ENCODE data around the gene OSBPL3. TPM values are rescaled to one million over a fixed set of nuclear protein-coding genes. Genes with fewer than 3 reads are reported as not detected.

OSBPL3 gene
- total RNA-seq, 1 donor = 30.8 TPM

DNA sequence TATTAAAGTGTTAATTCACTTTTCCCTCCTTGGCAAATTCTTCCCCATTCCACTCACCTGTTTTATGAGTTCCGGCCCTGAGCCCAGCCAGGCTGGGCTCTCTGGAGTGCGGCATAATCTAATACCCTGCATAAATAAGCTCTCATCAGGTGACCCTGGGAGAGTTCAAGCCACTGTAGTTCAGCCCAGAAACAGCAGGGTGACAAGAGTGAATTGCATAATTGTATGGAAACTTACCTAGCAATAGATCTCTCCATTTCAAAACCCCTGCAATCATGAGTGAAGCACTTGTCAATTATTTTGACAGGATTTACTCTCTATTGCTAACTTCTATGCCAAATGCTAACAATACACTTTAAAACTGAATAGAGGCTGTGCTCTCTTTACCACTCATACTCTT is 94.7 kb downstream of the OSBPL3 start:
- DNase-seq (ENCODE audit: insufficient read length, low spot score, missing footprints) = no peak
- Histone ChIP-seq H3K4me3 (ENCODE audit: insufficient read depth, low read length) (no peak overlapping the region), H2AFZ (ENCODE audit: low read length) (no peak overlapping the region), H3K27ac (ENCODE audit: low read depth, low read length) (no peak overlapping the region), H3K4me1 (ENCODE audit: insufficient read depth, low read length) (peaks cover 20% of the 10 kb centered on the region), H3K27me3 (ENCODE audit: insufficient read depth, low read length) (no peaks in the 10 kb centered on the region), H3K36me3 (ENCODE audit: insufficient read depth, low read length) (peaks cover 7% of the 10 kb centered on the region), H3K4me2 (ENCODE audit: insufficient read depth, low read length) (no peak overlapping the region), H4K20me1 (ENCODE audit: insufficient read depth, low read length) (peaks cover 10% of the 10 kb centered on the region), H3K79me2 (ENCODE audit: insufficient read depth, low read length) (peaks cover 22% of the 10 kb centered on the region), H3K9me3 (ENCODE audit: low read depth, low read length) (no peaks in the 10 kb centered on the region)
- TF ChIP-seq, protein P1, sequence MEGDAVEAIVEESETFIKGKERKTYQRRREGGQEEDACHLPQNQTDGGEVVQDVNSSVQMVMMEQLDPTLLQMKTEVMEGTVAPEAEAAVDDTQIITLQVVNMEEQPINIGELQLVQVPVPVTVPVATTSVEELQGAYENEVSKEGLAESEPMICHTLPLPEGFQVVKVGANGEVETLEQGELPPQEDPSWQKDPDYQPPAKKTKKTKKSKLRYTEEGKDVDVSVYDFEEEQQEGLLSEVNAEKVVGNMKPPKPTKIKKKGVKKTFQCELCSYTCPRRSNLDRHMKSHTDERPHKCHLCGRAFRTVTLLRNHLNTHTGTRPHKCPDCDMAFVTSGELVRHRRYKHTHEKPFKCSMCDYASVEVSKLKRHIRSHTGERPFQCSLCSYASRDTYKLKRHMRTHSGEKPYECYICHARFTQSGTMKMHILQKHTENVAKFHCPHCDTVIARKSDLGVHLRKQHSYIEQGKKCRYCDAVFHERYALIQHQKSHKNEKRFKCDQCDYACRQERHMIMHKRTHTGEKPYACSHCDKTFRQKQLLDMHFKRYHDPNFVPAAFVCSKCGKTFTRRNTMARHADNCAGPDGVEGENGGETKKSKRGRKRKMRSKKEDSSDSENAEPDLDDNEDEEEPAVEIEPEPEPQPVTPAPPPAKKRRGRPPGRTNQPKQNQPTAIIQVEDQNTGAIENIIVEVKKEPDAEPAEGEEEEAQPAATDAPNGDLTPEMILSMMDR (IDR thresholded peaks at IDR 0.05; ENCODE audit: extremely low read depth, low read depth, low read length) = no peak

DNA sequence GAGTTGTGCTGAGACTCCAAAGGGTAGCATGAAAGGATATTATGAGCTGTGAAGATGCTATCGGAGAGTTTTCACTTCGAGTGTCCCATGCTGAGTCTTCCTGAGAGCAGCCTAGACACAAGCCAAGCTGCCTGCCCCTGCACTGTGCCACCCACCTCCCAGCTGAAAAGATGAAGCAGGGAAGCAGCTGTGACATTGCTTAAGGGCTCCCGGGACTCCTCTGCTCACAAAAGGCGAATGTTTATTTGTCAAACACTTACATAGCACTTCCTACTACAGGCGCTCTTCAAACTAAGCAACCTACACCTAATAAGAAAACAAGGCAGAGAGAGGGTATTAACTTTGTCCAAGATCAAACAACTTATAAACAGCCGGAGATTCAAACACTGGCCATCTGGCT is 95.6 kb downstream of the OSBPL3 start:
- no peak overlapping the region for H2AFZ ChIP-seq (ENCODE audit: low read length)
- no peak overlapping the region for H3K27ac ChIP-seq (ENCODE audit: low read depth, low read length)
- H3K36me3 ChIP-seq (ENCODE audit: insufficient read depth, low read length) = peaks cover 7% of the 10 kb centered on the region
- H3K27me3 ChIP-seq (ENCODE audit: insufficient read depth, low read length) = no peaks in the 10 kb centered on the region
- no peak overlapping the region for H3K4me2 ChIP-seq (ENCODE audit: insufficient read depth, low read length)
- peaks cover 24% of the 10 kb centered on the region for H3K4me1 ChIP-seq (ENCODE audit: insufficient read depth, low read length)
- no peak for DNase-seq (ENCODE audit: insufficient read length, low spot score, missing footprints)
- TF ChIP-seq, protein P1 (IDR thresholded peaks at IDR 0.05; ENCODE audit: extremely low read depth, low read depth, low read length) = no peak
- H3K9me3 ChIP-seq (ENCODE audit: low read depth, low read length) = no peaks in the 10 kb centered on the region
- peaks cover 14% of the 10 kb centered on the region for H4K20me1 ChIP-seq (ENCODE audit: insufficient read depth, low read length)
- no peak overlapping the region for H3K4me3 ChIP-seq (ENCODE audit: insufficient read depth, low read length)
- H3K79me2 ChIP-seq (ENCODE audit: insufficient read depth, low read length) = peaks cover 18% of the 10 kb centered on the region

DNA sequence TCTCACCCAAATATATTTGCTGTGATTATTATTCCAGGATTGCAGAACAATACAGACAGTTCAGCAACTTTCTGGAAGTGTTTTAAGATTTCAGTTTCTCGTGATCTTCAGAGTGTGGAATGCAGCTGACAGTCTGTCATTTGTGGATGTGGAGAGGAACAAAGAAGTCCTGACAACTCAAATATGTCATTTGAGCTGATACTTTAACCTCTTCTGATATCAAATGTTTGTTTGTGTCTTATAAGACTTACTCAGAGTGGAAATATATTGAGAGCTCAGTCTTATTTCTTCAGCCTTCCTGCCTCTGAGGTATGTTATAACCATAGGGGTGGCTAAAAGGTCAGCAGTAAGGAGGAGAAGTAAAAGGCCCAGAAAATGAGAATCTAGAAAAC is 96.4 kb downstream of the OSBPL3 start:
- peak overlapping the region; percentile 32 for H3K4me2 ChIP-seq (ENCODE audit: insufficient read depth, low read length)
- no peaks in the 10 kb centered on the region for H3K9me3 ChIP-seq (ENCODE audit: low read depth, low read length)
- H3K27ac ChIP-seq (ENCODE audit: low read depth, low read length) = peak overlapping the region; percentile 50
- no peak overlapping the region for H2AFZ ChIP-seq (ENCODE audit: low read length)
- TF ChIP-seq, protein P1 (IDR thresholded peaks at IDR 0.05; ENCODE audit: extremely low read depth, low read depth, low read length) = no peak
- H3K4me3 ChIP-seq (ENCODE audit: insufficient read depth, low read length) = no peak overlapping the region
- H3K36me3 ChIP-seq (ENCODE audit: insufficient read depth, low read length) = peaks cover 7% of the 10 kb centered on the region
- H3K27me3 ChIP-seq (ENCODE audit: insufficient read depth, low read length) = no peaks in the 10 kb centered on the region
- H4K20me1 ChIP-seq (ENCODE audit: insufficient read depth, low read length) = peaks cover 17% of the 10 kb centered on the region
- peaks cover 29% of the 10 kb centered on the region for H3K4me1 ChIP-seq (ENCODE audit: insufficient read depth, low read length)
- H3K79me2 ChIP-seq (ENCODE audit: insufficient read depth, low read length) = peaks cover 12% of the 10 kb centered on the region
- no peak for DNase-seq (ENCODE audit: insufficient read length, low spot score, missing footprints)

DNA sequence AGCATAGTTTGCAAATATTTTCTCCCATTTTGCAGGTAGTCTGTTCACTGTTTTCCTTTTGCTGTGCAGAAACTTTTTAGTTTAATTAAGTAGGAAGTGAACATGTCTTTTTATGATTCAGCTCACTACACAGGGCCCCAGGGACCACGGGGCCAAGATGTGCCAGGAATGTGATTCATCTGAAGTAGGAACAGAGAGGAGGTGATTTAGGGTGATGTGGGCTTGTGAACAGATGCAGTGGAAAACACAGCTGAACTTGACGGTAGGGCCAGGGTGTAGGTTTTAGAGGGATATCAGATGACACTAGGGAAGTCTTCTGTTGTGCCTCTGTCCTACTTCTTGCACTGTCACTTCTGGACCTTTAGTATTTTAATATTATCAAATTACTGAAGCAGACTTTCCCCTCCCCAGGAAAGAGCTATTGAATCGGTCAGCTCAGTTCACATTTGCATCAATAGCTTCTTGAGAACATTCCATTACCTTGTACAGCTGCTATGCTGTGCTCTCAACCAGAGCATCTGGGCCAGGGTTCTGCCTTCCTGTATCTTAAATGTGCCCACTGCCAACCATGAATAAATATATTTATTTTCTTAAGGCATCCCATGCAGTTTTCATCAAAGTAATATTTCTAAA is 96.9 kb downstream of the OSBPL3 start:
- Histone ChIP-seq H2AFZ (ENCODE audit: low read length) (no peak overlapping the region), H3K79me2 (ENCODE audit: insufficient read depth, low read length) (peaks cover 12% of the 10 kb centered on the region), H3K4me3 (ENCODE audit: insufficient read depth, low read length) (no peak overlapping the region), H3K9me3 (ENCODE audit: low read depth, low read length) (no peaks in the 10 kb centered on the region), H3K27ac (ENCODE audit: low read depth, low read length) (peak overlapping the region; percentile 50), H4K20me1 (ENCODE audit: insufficient read depth, low read length) (peaks cover 17% of the 10 kb centered on the region), H3K4me2 (ENCODE audit: insufficient read depth, low read length) (peak overlapping the region; percentile 32), H3K4me1 (ENCODE audit: insufficient read depth, low read length) (peaks cover 29% of the 10 kb centered on the region), H3K36me3 (ENCODE audit: insufficient read depth, low read length) (peaks cover 7% of the 10 kb centered on the region), H3K27me3 (ENCODE audit: insufficient read depth, low read length) (no peaks in the 10 kb centered on the region)
- TF ChIP-seq, protein P1 (IDR thresholded peaks at IDR 0.05; ENCODE audit: extremely low read depth, low read depth, low read length) = no peak
- no peak for DNase-seq (ENCODE audit: insufficient read length, low spot score, missing footprints)
